Omental fat pad (tissue), 4 donors: Measurements from ENCODE around the gene SLC25A3. TPM values are rescaled to one million over a fixed set of nuclear protein-coding genes. Genes with fewer than 3 reads are reported as not detected.
"Not testable (repeated sequence)": the region's sequence is repeated elsewhere in the genome, so short reads cannot be mapped to it uniquely, and the experiment has no call there.

Experiments
- ATAC-seq: fragments of 150-250 bp; one replicate; pipeline ENCODE4 v1.9.1; 2016; ENCODE audit warnings: mild to moderate bottlenecking, moderate library complexity; ENCODE audit not compliant: low FRiP score
- DNase-seq: peaks from one replicate; pipeline ENCODE4 v3.0.0-alpha.2; 2019; ENCODE audit warnings: low spot score
- CTCF ChIP-seq, 3 donors: fragments of 450-650 bp; IDR thresholded peaks; one replicate each; pipeline ENCODE4 v1.5.1; 2016 to 2017; ENCODE audit warnings: antibody characterized with exemption in 3 of 3, mild to moderate bottlenecking in 3 of 3, moderate library complexity in 2 of 3
- total RNA-seq, 4 donors: library from RNA; depleted of rRNA; stranded (reverse); fragments of >200 nt; gene quantifications; one replicate each; pipeline ENCODE4 v1.1.0, GENCODE V29; 2016

The SLC25A3 gene
- total RNA-seq, 4 donors from 2014 or later, result 323 to 486 (median 454) TPM

GRCh38 chr12:98594050-98594835 lies 757 bp downstream of the SLC25A3 start:
- peak; percentile 30 for ATAC-seq

GRCh38 chr12:98595243-98595988 lies 1.9 kb downstream of the SLC25A3 start:
- no peak for TF ChIP-seq CTCF (IDR thresholded peaks at IDR 0.05)
- no peak for ATAC-seq
- DNase-seq, result no peak

More at GRCh38 chr12:98594050-98594835, 757 bp downstream of the SLC25A3 start:
- no peak for DNase-seq
- no peak for TF ChIP-seq CTCF (IDR thresholded peaks at IDR 0.05)

GRCh38 chr12:98597313-98597712 lies 3.8 kb downstream of the SLC25A3 start:
- not testable (repeated sequence) for DNase-seq, ATAC-seq

- no peak for ATAC-seq
- no peak for TF ChIP-seq CTCF (IDR thresholded peaks at IDR 0.05)
- no peak for DNase-seq
These were observed 8.4 kb downstream of the SLC25A3 start for GRCh38 chr12:98601924-98602323.

- no peak for TF ChIP-seq CTCF (IDR thresholded peaks at IDR 0.05)
- no peak for ATAC-seq
- no peak for DNase-seq
These were observed 13.0 kb downstream of the SLC25A3 start for GRCh38 chr12:98606359-98606988.

- no peak for ATAC-seq
- no peak for TF ChIP-seq CTCF (IDR thresholded peaks at IDR 0.05)
- DNase-seq, result no peak
These were observed 17.1 kb downstream of the SLC25A3 start for GRCh38 chr12:98610596-98610995.

GRCh38 chr12:98612696-98613334 lies 19.3 kb downstream of the SLC25A3 start:
- DNase-seq (no peak), ATAC-seq (no peak)
- TF ChIP-seq CTCF (IDR thresholded peaks at IDR 0.05), result no peak
